Measurements from ENCODE around the gene PRR27. TPM values are rescaled to one million over a fixed set of nuclear protein-coding genes. Genes with fewer than 3 reads are reported as not detected.
A peak's percentile ranks its signal among the peaks of the same experiment; 100 is the strongest.

The PRR27 gene
- total and polyA plus RNA-seq, 2 experiments from 2014 or later, result not detected

GRCh38 chr4:70178075-70178660 lies 24.1 kb downstream of the PRR27 start:
- DNase-seq (ENCODE audit: low read depth in 1 of 2, low spot score in 1 of 2), result no peak
- Histone ChIP-seq H3K4me1 (ENCODE audit: low read depth) (peaks cover 6% of the 10 kb centered on the region), H3K4me3 (no peak overlapping the region), H3K9me3 (ENCODE audit: low read depth) (no peaks in the 10 kb centered on the region), H3K27ac (no peak overlapping the region), H3K27me3 (no peaks in the 10 kb centered on the region), H3K36me3 (no peaks in the 10 kb centered on the region)
- no peak for TF ChIP-seq CTCF (IDR thresholded peaks at IDR 0.05; ENCODE audit: low read depth, low read length)

- Histone ChIP-seq H3K36me3 (no peaks in the 10 kb centered on the region), H3K4me3 (no peak overlapping the region), H3K27ac (no peak overlapping the region), H3K4me1 (ENCODE audit: low read depth) (peaks cover 10% of the 10 kb centered on the region), H3K27me3 (no peaks in the 10 kb centered on the region), H3K9me3 (ENCODE audit: low read depth) (no peaks in the 10 kb centered on the region)
- DNase-seq (ENCODE audit: low read depth in 1 of 2, low spot score in 1 of 2), result no peak
- no peak for TF ChIP-seq CTCF (IDR thresholded peaks at IDR 0.05; ENCODE audit: low read depth, low read length)
These were observed 25.8 kb downstream of the PRR27 start for GRCh38 chr4:70179811-70180210.

GRCh38 chr4:70181864-70182263 lies 27.8 kb downstream of the PRR27 start:
- Histone ChIP-seq H3K27ac (no peak overlapping the region), H3K4me3 (no peak overlapping the region), H3K36me3 (no peaks in the 10 kb centered on the region), H3K4me1 (ENCODE audit: low read depth) (peaks cover 10% of the 10 kb centered on the region), H3K9me3 (ENCODE audit: low read depth) (no peaks in the 10 kb centered on the region), H3K27me3 (no peaks in the 10 kb centered on the region)
- DNase-seq (ENCODE audit: low read depth in 1 of 2, low spot score in 1 of 2), result no peak
- TF ChIP-seq CTCF (IDR thresholded peaks at IDR 0.05; ENCODE audit: low read depth, low read length), result no peak

DNA sequence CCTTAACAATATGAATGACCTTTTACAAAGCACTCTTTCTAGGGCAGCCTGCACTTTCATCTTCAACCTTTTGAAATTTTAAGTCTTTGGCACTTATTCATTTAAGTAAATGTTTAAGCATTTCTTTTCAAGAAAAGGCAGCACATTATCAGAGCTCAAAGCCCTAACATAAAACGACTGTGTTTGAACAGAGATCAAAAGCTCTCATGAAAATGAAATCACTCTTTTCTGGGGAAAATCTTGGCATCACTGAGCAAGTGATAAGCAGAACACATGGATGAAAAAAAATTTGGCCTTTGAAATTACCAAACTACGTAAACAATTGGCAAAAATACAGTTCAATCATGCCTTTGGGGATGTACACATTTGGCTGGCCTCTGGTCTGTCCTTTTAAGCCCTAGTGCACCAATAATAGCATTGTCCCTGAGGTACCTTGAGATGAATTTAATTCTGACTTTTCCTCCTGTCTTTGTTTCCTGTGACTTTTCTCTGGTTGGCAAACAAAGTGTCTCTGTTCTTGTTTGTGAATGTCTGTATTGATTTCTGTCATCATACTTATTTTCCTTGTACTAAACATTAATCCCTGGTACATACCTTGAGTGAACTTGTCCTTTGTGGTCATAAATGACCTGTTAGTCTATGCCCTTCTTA lies 28.6 kb downstream of the PRR27 start:
- DNase-seq (ENCODE audit: low read depth in 1 of 2, low spot score in 1 of 2), result no peak
- Histone ChIP-seq H3K36me3 (no peaks in the 10 kb centered on the region), H3K4me3 (no peak overlapping the region), H3K9me3 (ENCODE audit: low read depth) (no peaks in the 10 kb centered on the region), H3K27me3 (no peaks in the 10 kb centered on the region), H3K4me1 (ENCODE audit: low read depth) (peaks cover 10% of the 10 kb centered on the region), H3K27ac (no peak overlapping the region)
- TF ChIP-seq CTCF (IDR thresholded peaks at IDR 0.05; ENCODE audit: low read depth, low read length), result no peak

DNA sequence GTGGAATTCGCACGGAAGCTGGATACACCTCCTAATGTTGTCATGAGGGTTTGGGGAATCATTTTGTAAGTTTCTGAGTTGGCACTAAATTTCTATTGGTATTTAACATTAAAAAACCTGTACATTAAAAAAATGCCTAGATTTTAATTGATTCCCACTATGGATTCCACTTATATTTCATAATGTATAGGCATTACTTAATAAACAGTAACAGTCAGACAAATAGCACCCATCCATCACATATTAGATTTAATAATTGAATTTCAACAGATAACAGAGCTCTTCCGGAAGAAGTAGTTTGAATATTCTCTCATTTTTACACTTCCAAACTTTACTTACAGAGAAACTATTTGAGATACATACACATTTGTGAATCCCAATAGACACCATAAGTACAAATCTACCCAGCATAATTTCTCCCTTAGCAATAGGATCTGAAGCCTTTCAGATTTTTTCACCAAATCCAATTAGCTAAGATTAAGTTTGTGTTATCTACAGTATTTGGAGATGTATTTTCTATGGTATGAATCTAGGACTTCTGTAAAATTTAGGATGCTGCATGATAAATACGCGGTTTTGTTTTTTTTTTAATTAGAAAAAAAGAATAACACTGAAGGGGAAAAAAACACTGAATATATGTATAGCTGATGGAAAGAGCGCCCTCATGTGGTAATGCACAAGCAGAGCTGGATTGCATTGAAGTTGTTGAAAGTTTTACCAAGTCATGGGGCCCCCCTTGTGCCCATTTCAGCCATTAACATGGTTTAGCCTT lies 29.3 kb downstream of the PRR27 start:
- no peaks in the 10 kb centered on the region for H3K36me3 ChIP-seq
- no peak overlapping the region for H3K27ac ChIP-seq
- H3K9me3 ChIP-seq (ENCODE audit: low read depth), result no peaks in the 10 kb centered on the region
- TF ChIP-seq CTCF (IDR thresholded peaks at IDR 0.05; ENCODE audit: low read depth, low read length), result peak; percentile 81
- no peak overlapping the region for H3K4me3 ChIP-seq
- H3K4me1 ChIP-seq (ENCODE audit: low read depth), result peaks cover 10% of the 10 kb centered on the region
- peak; percentile 80 to 84 for DNase-seq (ENCODE audit: low read depth in 1 of 2, low spot score in 1 of 2)
- no peaks in the 10 kb centered on the region for H3K27me3 ChIP-seq

All from cardiac muscle cell (in vitro differentiated cells and primary cell).